GM23338 (cell line): ENCODE data around the gene YTHDC2. TPM values are rescaled to one million over a fixed set of nuclear protein-coding genes. Genes with fewer than 3 reads are reported as not detected.

ENCODE experiments used
- ATAC-seq: fragments of 200-7000 bp; cut with Tn5 transposase; 3 replicates; pipeline ENCODE4 v1.9.1; 2020
- DNase-seq: peaks from one replicate; pipeline ENCODE4 v3.0.0-alpha.2; 2015; ENCODE audit warnings: low spot score
- H2AFZ ChIP-seq: fragments of 200-600 bp; sonication (generic); 2 replicates; pipeline ENCODE4 v1.8.0; 2016; ENCODE audit warnings: antibody characterized with exemption, mild to moderate bottlenecking, moderate library complexity
- H3F3A ChIP-seq: fragments of 200-600 bp; sonication (generic); replicated peaks from 2 replicates; pipeline ENCODE4 v1.8.0; 2017; ENCODE audit warnings: antibody characterized with exemption, mixed run types, low read depth
- H3K27ac ChIP-seq: fragments of 200-600 bp; sonication (generic); 2 replicates; pipeline ENCODE4 v1.6.1; 2016; ENCODE audit warnings: low read depth
- H3K27me3 ChIP-seq: fragments of 200-600 bp; sonication (generic); 2 replicates; pipeline ENCODE4 v1.8.0; 2016; ENCODE audit warnings: mild to moderate bottlenecking, mixed run types, moderate library complexity; ENCODE audit not compliant: insufficient read depth
- H3K36me3 ChIP-seq: fragments of 200-600 bp; sonication (generic); 2 replicates; pipeline ENCODE4 v1.8.0; 2016; ENCODE audit warnings: mild to moderate bottlenecking; ENCODE audit not compliant: insufficient read depth
- H3K4me1 ChIP-seq: fragments of 200-600 bp; sonication (generic); 2 replicates; pipeline ENCODE4 v1.8.0; 2016; ENCODE audit warnings: mild to moderate bottlenecking, moderate library complexity; ENCODE audit not compliant: insufficient read depth
- H3K4me2 ChIP-seq: fragments of 200-600 bp; sonication (generic); 2 replicates; pipeline ENCODE4 v1.7.1; 2017; ENCODE audit warnings: mixed run types
- H3K4me3 ChIP-seq: fragments of 200-600 bp; sonication (generic); 2 replicates; pipeline ENCODE4 v1.6.1; 2016; ENCODE audit warnings: mixed run types
- H3K79me2 ChIP-seq: fragments of 200-600 bp; sonication (generic); replicated peaks from 2 replicates; pipeline ENCODE4 v1.8.0; 2017; ENCODE audit warnings: mild to moderate bottlenecking; ENCODE audit not compliant: insufficient read depth
- H3K9me2 ChIP-seq: fragments of 200-600 bp; sonication (generic); 2 replicates; pipeline ENCODE4 v1.8.0; 2017; ENCODE audit not compliant: insufficient read depth
- H4K20me1 ChIP-seq: fragments of 200-600 bp; sonication (generic); replicated peaks from 2 replicates; pipeline ENCODE4 v1.8.0; 2017; ENCODE audit warnings: mild to moderate bottlenecking; ENCODE audit not compliant: insufficient read depth
- H3K27ac Mint-ChIP-seq: 2 replicates; pipeline ENCODE4 v1.8.0; 2020; ENCODE audit warnings: inconsistent platforms, mild to moderate bottlenecking, moderate library complexity, mixed read lengths
- H3K27me3 Mint-ChIP-seq: 3 replicates; pipeline ENCODE4 v1.8.0; 2022; ENCODE audit warnings: low read depth, mild to moderate bottlenecking, moderate library complexity, mixed read lengths, inconsistent platforms; ENCODE audit not compliant: insufficient read depth, poor library complexity
- H3K36me3 Mint-ChIP-seq: 3 replicates; pipeline ENCODE4 v1.8.0; 2021; ENCODE audit warnings: low read depth, mild to moderate bottlenecking, inconsistent platforms, moderate library complexity, mixed read lengths
- H3K4me1 Mint-ChIP-seq: 3 replicates; pipeline ENCODE4 v1.8.0; 2020; ENCODE audit warnings: mild to moderate bottlenecking, inconsistent platforms, mixed read lengths
- H3K4me3 Mint-ChIP-seq: 3 replicates; pipeline ENCODE4 v1.8.0; 2021; ENCODE audit warnings: moderate library complexity, mild to moderate bottlenecking, inconsistent platforms, mixed read lengths
- H3K9me3 Mint-ChIP-seq: 3 replicates; pipeline ENCODE4 v1.8.0; 2020; ENCODE audit warnings: moderate library complexity, mild to moderate bottlenecking, inconsistent platforms, mixed read lengths
- CREB1 ChIP-seq: fragments of 250-450 bp; sonication (Bioruptor Pico); IDR thresholded peaks from 2 replicates; pipeline ENCODE4 v1.5.0; 2020; ENCODE audit warnings: low read depth, mild to moderate bottlenecking, moderate library complexity
- ETS1 ChIP-seq: IDR thresholded peaks from 2 replicates; pipeline ENCODE4 v1.6.1; 2016; ENCODE audit warnings: antibody characterized with exemption
- EZH2 ChIP-seq: fragments of 200-600 bp; sonication (generic); IDR thresholded peaks from one replicate; pipeline ENCODE4 v1.8.0; 2017; ENCODE audit warnings: antibody characterized with exemption, mild to moderate bottlenecking, low read depth; ENCODE audit not compliant: unreplicated experiment
- EZH2phosphoT487 ChIP-seq: fragments of 200-600 bp; sonication (generic); IDR thresholded peaks from one replicate; pipeline ENCODE4 v1.8.1; 2018; ENCODE audit warnings: antibody characterized with exemption; ENCODE audit not compliant: unreplicated experiment
- NANOG ChIP-seq: IDR thresholded peaks from 2 replicates; pipeline ENCODE4 v1.6.1; 2016; ENCODE audit warnings: antibody characterized with exemption, borderline replicate concordance
- POLR2AphosphoS5 ChIP-seq: IDR thresholded peaks from 2 replicates; pipeline ENCODE4 v1.6.1; 2016; ENCODE audit warnings: antibody characterized with exemption, low read depth
- REST ChIP-seq: IDR thresholded peaks from one replicate; pipeline ENCODE4 v1.6.1; 2018; ENCODE audit warnings: antibody characterized with exemption; ENCODE audit not compliant: unreplicated experiment
- STAT1 ChIP-seq: IDR thresholded peaks from one replicate; pipeline ENCODE4 v1.6.1; 2016; ENCODE audit warnings: antibody characterized with exemption; ENCODE audit not compliant: unreplicated experiment
- ZNF114 ChIP-seq: fragments of 250-450 bp; sonication (Bioruptor Pico); IDR thresholded peaks from 2 replicates; pipeline ENCODE4 v1.5.0; 2020; ENCODE audit warnings: mild to moderate bottlenecking, moderate library complexity
- polyA plus RNA-seq: library from polyadenylated mRNA; unstranded; fragments of >200 nt; fragmentation: Nextera tagmentation; extraction: Ambion mirVana; gene quantifications from 2 replicates; pipeline ENCODE4 v1.2.1, GENCODE V29; 2016
- total RNA-seq: library from RNA; depleted of rRNA; stranded (reverse); fragments of >200 nt; shearing (Covaris generic); gene quantifications from 2 replicates; pipeline ENCODE4 v1.2.3, GENCODE V29; 2014

Gene YTHDC2
- total and polyA plus RNA-seq, 2 experiments from 2014 or later, result 19.9 to 33.9 TPM

GRCh38 chr5:113524927-113525326, 11.4 kb downstream of the YTHDC2 start (continued):
- TF ChIP-seq NANOG (no peak), POLR2AphosphoS5 (no peak), REST (no peak), CREB1 (CRISPR knock-in tag) (no peak)

- Histone ChIP-seq H2AFZ (no peak overlapping the region), H3K79me2 (no peaks in the 10 kb centered on the region; the same call in none of the 2 replicates), H3K4me2 (no peak overlapping the region), H3K4me1 (peaks cover 16% of the 10 kb centered on the region), H3K9me2 (no peaks in the 10 kb centered on the region), H3K27ac (no peak overlapping the region), H3K36me3 (peaks cover 10% of the 10 kb centered on the region; the same call in 1 of the 2 replicates), H3F3A (no peaks in the 10 kb centered on the region), H3K4me3 (no peak overlapping the region), H4K20me1 (no peaks in the 10 kb centered on the region), H3K27me3 (no peaks in the 10 kb centered on the region)
- Mint-ChIP-seq H3K36me3 (peaks cover 31% of the 10 kb centered on the region), H3K9me3 (peaks cover 13% of the 10 kb centered on the region), H3K4me3 (no peak overlapping the region), H3K27ac (no peak overlapping the region), H3K27me3 (no peaks in the 10 kb centered on the region), H3K4me1 (peaks cover 11% of the 10 kb centered on the region; the same call in 2 of the 3 replicates)
- DNase-seq (peak; percentile 57), ATAC-seq (no peak)
- no peak for TF ChIP-seq POLR2AphosphoS5
- no peak for TF ChIP-seq ZNF114 (CRISPR knock-in tag)
- TF ChIP-seq EZH2, result no peak
- no peak for TF ChIP-seq STAT1
- TF ChIP-seq NANOG, result no peak
- no peak for TF ChIP-seq ETS1
- TF ChIP-seq EZH2phosphoT487, result no peak
- no peak for TF ChIP-seq REST
Observed at GRCh38 chr5:113526421-113526820, 12.9 kb downstream of the YTHDC2 start.
